ENCODE data around the gene TCEA2. TPM values are rescaled to one million over a fixed set of nuclear protein-coding genes. Genes with fewer than 3 reads are reported as not detected.

Gene TCEA2
- total RNA-seq, 1 experiment from 2014 or later = 90.0 TPM

Other genes with a start within 250 kb of the TCEA2 start
- gene ZBTB46, start 231.9 kb upstream of the TCEA2 start, total RNA-seq (2014; rRNA removed; shearing (Covaris generic); ENCODE audit: low replicate concordance) = 9.6 and 10.4 TPM in 2 replicates
- not detected in 2 replicates for gene ABHD16B, start 201.7 kb upstream of the TCEA2 start, total RNA-seq (2014; rRNA removed; shearing (Covaris generic); ENCODE audit: low replicate concordance)
- gene TPD52L2, start 197.9 kb upstream of the TCEA2 start, total RNA-seq (2014; rRNA removed; shearing (Covaris generic); ENCODE audit: low replicate concordance) = 189 TPM in 2 replicates
- gene DNAJC5, start 168.1 kb upstream of the TCEA2 start, total RNA-seq (2014; rRNA removed; shearing (Covaris generic); ENCODE audit: low replicate concordance) = 60.9 and 69.2 TPM in 2 replicates
- gene UCKL1, start 106.8 kb upstream of the TCEA2 start, total RNA-seq (2014; rRNA removed; shearing (Covaris generic); ENCODE audit: low replicate concordance) = 31.0 and 46.9 TPM in 2 replicates
- 5.8 and 6.6 TPM in 2 replicates for gene ZNF512B, start 93.3 kb upstream of the TCEA2 start, total RNA-seq (2014; rRNA removed; shearing (Covaris generic); ENCODE audit: low replicate concordance)
- gene SAMD10, start 83.6 kb upstream of the TCEA2 start, total RNA-seq (2014; rRNA removed; shearing (Covaris generic); ENCODE audit: low replicate concordance) = 0.95 and 1.2 TPM in 2 replicates
- 126 and 130 TPM in 2 replicates for gene PRPF6, start 82.1 kb upstream of the TCEA2 start, total RNA-seq (2014; rRNA removed; shearing (Covaris generic); ENCODE audit: low replicate concordance)
- gene C20orf204, start 27.0 kb upstream of the TCEA2 start, total RNA-seq (2014; rRNA removed; shearing (Covaris generic); ENCODE audit: low replicate concordance) = 1.6 TPM in 1 of 2 replicates, not detected in the other
- 0.37 TPM in 1 of 2 replicates, not detected in the other for gene SOX18, start 13.6 kb upstream of the TCEA2 start, total RNA-seq (2014; rRNA removed; shearing (Covaris generic); ENCODE audit: low replicate concordance)
- 35.7 and 47.6 TPM in 2 replicates for gene RGS19, start 16.3 kb downstream of the TCEA2 start, total RNA-seq (2014; rRNA removed; shearing (Covaris generic); ENCODE audit: low replicate concordance)
- 0.38 and 0.84 TPM in 2 replicates for gene OPRL1, start 16.9 kb downstream of the TCEA2 start, total RNA-seq (2014; rRNA removed; shearing (Covaris generic); ENCODE audit: low replicate concordance)
- 14.4 and 25.2 TPM in 2 replicates for gene LKAAEAR1, start 21.2 kb downstream of the TCEA2 start, total RNA-seq (2014; rRNA removed; shearing (Covaris generic); ENCODE audit: low replicate concordance)
- not detected in 2 replicates for gene NPBWR2, start 44.4 kb downstream of the TCEA2 start, total RNA-seq (2014; rRNA removed; shearing (Covaris generic); ENCODE audit: low replicate concordance)
- not detected in 2 replicates for gene MYT1, start 101.3 kb downstream of the TCEA2 start, total RNA-seq (2014; rRNA removed; shearing (Covaris generic); ENCODE audit: low replicate concordance)
- 21.2 and 55.1 TPM in 2 replicates for gene PCMTD2, start 192.6 kb downstream of the TCEA2 start, total RNA-seq (2014; rRNA removed; shearing (Covaris generic); ENCODE audit: low replicate concordance)